GM21529 (cell line): Measurements from ENCODE around the gene RGS6.

ENCODE experiments used
- ATAC-seq: cut with Tn5 transposase; IDR thresholded peaks from one replicate; pipeline ENCODE4 v1.9.1; 2021; ENCODE audit not compliant: unreplicated experiment

RGS6 gene

DNA sequence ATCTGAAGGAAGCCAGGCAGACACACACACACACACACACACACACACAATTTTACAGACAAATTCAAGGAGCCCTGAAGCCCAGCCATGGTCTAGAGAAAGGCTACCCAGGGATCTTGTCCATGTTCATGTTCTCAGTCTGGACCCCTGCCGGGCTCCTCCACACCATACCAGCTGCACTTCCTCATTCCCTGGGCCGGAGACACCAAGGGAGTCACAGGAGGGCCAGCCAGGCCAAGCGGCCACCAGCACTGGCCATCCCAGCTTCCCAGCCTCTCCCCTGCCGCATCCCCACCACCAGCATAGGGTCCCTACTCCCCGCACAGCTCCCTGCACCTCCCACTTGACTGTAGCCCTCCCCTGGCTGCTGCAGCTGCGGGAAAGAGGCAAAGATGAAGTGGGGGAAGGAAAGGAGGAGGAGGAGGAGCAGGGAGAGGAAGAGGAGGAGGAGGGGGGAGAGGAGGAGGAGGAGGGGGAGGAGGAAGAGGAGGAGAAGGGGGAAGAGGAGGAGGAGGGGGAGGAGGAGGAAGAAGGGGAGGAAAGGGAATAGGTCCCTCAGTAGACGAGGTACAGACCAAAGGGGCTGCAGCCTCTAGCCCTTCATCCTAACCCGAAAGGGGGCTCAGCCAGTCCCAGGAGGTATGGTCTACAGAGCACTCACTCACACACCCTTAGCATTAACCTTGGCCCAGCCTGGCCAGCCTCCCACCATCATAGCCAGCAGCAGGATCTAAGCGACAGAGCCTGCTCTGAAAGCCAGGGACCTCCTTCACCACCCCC is 668.5 kb downstream of the RGS6 start:
- ATAC-seq = no peak

GRCh38 chr14:72603639-72604038 is 671.4 kb downstream of the RGS6 start:
- ATAC-seq = no peak

GRCh38 chr14:72604133-72604532 is 671.9 kb downstream of the RGS6 start:
- ATAC-seq = no peak

DNA sequence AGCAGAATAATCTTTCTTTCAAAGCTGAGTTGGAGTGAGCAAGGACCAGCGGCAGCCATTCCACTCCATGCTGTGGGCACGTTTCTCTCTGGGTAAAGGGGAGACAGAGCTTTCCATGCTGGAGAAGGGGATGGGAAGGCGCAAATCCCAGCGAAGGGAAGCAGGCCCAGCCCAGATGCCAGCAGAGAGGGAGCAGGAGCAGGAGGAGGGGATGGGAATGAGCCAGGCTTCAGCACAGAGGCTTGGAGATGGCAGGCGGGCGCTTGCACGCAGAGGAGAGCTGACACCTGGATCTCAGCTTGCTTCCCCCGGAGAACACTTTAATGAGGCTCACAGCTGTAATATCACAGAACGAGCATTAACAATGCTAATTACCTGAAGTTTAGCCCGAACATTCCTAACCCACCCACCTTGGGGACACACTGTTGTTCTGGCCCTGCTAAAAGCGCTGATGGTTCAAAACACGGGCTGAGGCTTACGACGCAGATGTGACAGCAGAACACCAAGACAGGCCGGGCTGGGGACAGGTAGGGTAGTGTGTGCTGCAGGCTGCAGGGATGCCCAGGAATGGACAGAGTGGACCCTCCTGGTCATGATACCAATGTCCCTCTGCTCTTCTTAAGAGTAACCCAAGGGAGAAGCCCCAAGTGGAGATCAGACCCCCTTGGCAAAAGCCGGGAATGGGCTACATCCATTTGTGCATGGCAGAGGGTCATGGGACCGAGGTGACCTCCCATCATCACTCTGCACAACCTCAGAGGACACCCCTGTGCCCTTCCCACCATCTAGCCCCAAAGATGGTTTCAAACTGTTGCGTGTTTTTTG is 673.1 kb downstream of the RGS6 start:
- no peak for ATAC-seq

DNA sequence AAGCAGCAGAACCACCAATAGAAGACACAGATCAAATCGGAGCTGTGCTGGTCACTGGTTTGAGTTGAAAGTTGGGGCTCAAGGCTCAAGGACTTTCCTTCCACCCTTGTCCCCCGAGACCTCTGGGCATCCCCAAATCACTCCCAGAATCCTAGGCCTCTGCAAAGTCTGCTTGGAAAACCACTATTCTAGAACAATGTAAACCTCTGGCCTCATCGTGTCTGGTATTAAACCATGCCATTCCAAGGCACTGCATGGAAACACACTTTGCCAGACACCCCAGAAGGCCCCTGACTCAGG is 673.6 kb downstream of the RGS6 start:
- ATAC-seq = no peak

GRCh38 chr14:72606879-72607278 is 674.6 kb downstream of the RGS6 start:
- no peak for ATAC-seq

DNA sequence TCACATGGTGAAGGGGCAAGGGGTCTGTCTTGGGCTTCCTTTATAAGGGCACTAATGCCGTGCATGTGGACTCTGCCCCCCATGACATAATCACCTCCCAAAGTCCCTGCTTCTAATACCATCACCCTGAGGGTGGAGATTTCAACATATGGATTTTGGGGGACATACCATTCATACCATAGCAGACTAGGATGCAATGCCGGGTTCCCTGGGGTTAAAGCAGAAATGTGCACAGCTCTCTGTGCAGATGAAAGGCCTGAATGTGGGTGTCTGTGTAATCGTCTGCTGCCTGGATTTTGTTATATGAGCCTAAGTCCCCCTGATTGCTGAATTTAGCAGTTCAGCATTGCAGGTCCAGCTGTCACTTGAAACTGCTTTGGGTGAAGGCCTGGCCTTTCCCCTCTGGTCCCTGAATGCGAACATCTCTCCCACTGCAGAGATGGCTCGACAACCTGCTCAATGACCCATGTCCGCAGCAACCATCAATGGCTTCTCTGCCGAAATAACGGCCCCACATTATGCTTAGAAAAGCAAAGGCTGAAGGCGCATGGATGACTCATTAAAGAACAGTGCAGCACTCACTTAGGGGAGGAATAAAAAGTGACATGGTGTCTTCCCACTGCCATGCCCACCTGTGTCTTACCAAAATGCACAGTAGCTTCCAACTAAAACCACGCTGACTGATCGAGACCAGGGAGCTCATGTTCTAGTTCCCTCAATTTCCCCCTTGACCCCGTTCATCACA is 675.3 kb downstream of the RGS6 start:
- no peak for ATAC-seq

GRCh38 chr14:72608391-72609204 is 676.4 kb downstream of the RGS6 start:
- no peak for ATAC-seq

DNA sequence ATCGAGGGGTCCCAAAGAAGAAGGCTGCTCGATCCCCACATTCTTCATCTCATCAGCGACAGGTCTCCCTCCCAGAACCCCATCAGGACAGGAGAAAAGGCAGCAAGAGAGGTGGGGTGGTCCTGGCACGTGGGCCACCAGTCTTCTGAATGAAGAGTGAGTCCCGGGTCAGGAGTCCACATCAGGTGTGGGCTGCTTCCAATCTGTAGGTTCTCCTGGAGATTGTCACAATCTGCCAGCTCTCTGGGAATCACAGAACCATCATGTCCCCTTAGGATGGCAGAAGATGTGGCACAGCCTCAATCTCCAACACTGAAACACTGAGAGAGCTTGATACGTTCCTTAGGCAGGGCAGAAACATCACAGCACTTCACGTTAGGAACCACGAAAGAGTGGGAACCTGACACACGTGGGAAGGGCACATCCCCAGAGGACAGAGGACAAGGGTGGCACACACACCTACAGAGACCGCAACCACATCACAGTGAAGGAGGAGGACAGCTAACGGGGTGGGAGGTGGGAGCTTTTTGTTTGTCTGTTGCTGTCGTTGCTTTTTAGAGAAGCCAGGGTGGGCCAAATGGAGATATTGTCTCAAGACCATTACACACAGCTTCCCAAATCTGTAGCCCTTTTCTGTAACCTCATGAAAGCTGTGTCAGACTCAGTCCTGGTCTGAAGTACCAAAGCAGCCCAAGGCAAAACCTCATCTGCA is 677.1 kb downstream of the RGS6 start:
- ATAC-seq = no peak

GRCh38 chr14:72610096-72610830 is 678.0 kb downstream of the RGS6 start:
- no peak for ATAC-seq

- ATAC-seq = no peak
Observed at GRCh38 chr14:72610831-72611200, 678.6 kb downstream of the RGS6 start.

- no peak for ATAC-seq
Observed at GRCh38 chr14:72611506-72611905, 679.3 kb downstream of the RGS6 start.

DNA sequence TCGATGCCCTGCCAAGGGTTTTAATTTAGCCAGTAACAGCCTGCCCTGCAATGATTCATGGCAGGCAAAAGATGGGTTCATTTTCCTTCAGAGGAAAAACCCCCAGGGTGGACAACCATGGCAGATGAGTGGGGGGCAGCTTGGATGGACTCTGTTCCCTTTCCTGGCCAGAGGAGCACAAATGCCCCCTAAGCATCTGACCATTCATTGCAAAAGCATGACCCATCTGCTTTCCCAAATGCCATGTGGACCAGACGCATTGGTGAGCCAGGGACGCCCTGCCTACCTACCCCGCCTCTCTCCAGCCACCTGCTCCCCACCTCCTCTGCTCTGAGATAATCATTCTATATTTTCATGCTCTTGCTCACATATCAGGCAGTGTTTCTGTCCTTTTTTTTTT is 679.8 kb downstream of the RGS6 start:
- ATAC-seq = no peak

- no peak for ATAC-seq
Observed at GRCh38 chr14:72613231-72613974, 681.2 kb downstream of the RGS6 start.

DNA sequence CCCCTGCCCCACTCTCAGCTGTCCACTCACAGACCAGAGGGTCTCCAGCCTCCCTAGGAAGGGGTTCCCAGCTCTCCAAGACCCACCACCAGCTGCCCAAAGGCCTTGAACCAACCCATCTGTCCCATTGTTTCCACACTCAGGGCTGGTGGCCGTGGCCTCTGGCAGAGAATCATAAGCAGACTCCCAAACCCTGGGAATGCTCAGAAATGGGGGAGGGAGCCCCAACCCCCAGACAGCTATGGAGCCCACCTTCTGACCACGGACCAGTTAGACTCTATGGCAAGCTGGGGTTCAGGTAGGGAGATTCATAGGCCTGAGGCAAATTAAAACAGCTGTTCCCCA is 681.7 kb downstream of the RGS6 start:
- no peak for ATAC-seq

DNA sequence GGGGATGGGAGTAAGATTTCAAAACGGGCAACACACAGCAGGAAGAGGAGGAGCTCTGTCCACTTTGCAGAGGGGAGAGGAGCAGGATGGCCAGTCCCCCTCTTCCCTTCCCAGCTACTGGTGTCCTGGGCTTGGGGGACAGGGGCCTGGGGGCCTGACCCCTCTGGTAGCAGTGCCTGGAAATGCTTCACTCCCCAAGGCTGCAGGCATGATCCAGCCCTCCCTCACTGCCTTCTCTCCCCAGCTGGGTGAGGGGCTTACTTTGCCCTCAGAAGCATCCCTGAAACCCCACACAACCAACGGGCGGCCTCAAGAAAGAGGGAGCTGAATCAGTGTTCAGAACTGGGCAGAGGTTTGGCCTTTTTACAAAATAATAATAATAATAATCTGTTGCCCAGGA is 682.1 kb downstream of the RGS6 start:
- ATAC-seq = no peak

- no peak for ATAC-seq
Observed at GRCh38 chr14:72614891-72615415, 682.7 kb downstream of the RGS6 start.

DNA sequence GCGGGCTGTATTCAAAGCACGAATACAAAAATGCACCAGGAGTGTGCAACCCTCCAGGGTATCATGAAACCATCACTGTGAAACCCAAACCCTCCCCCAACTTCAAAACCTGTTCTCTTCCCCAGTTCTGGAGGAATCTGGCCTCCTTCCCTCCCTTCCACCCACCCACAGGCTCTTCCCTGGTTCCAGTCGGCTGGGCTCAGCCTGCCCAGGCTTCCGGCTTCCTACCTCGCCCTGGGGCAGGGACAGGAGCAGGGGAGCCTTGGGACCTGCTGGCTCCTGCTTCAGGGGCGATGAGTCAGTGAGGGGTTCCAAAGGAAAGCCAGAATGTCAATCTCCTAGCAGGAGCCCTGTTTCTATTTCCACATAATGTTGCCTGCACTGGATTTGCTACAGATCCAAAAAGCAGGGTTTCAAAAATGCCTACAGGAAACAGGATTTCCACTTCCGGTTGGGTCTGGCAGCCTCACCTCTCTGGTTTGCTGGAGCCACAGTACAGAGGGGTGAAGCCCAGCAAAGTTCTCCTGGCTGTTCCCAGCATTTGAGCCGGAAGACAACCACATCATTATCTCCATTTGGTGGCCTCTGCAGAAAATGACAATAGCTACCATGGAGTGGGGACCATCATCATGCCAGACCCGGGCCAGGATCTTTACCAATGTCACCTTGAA is 683.4 kb downstream of the RGS6 start:
- no peak for ATAC-seq
